CD14-positive monocyte (primary cell): ENCODE results near the gene SPATA6L. TPM values are rescaled to one million over a fixed set of nuclear protein-coding genes. Genes with fewer than 3 reads are reported as not detected.

ENCODE experiments used
- DNase-seq, 3 donors: peaks; one replicate each; pipeline ENCODE4 v3.0.0-alpha.2; 2011 to 2022
- H2AFZ ChIP-seq: 2 replicates; pipeline ENCODE4 v1.6.0; 2012; ENCODE audit warnings: mild to moderate bottlenecking, low read depth, low read length, inconsistent platforms; ENCODE audit not compliant: insufficient read depth, poor library complexity, severe bottlenecking
- H3K27ac ChIP-seq, 2 donors: 1 replicate in 1 of 2; 2 replicates in 1 of 2; pipeline ENCODE4 v1.5.1; 2012 to 2013; ENCODE audit warnings: low read length in 2 of 2, control low read depth in 1 of 2, inconsistent platforms in 1 of 2, low read depth in 1 of 2, mild to moderate bottlenecking in 1 of 2
- H3K27me3 ChIP-seq, 2 donors: one replicate each; pipeline versions ENCODE4 v1.6.0 to v1.6.1; 2011 to 2013; ENCODE audit warnings: low read length in 2 of 2; ENCODE audit not compliant: control insufficient read depth in 2 of 2, insufficient read depth in 2 of 2
- H3K36me3 ChIP-seq, 2 donors: replicated peaks in 1 of 2; 1 replicate in 1 of 2; 2 replicates in 1 of 2; pipeline versions ENCODE4 v1.5.1 to v1.6.1; 2012 to 2013; ENCODE audit warnings: low read length in 2 of 2, control low read depth in 1 of 2, inconsistent platforms in 1 of 2, mild to moderate bottlenecking in 1 of 2; ENCODE audit not compliant: insufficient read depth in 2 of 2, control insufficient read depth in 1 of 2
- H3K4me1 ChIP-seq, 2 donors: 1 replicate in 1 of 2; 2 replicates in 1 of 2; pipeline versions ENCODE4 v1.5.1 to v1.6.1; 2012 to 2013; ENCODE audit warnings: low read length in 2 of 2, control low read depth in 1 of 2, inconsistent platforms in 1 of 2, mild to moderate bottlenecking in 1 of 2, moderate library complexity in 1 of 2; ENCODE audit not compliant: insufficient read depth in 2 of 2, control insufficient read depth in 1 of 2
- H3K4me2 ChIP-seq: replicated peaks from 2 replicates; pipeline ENCODE3; 2012; ENCODE audit warnings: low read length, moderate library complexity, mild to moderate bottlenecking; ENCODE audit not compliant: poor library complexity, severe bottlenecking; ENCODE audit errors: extremely low read depth
- H3K4me3 ChIP-seq, 3 experiments: fragments of 200-600 bp in 1 of 3; sonication (generic) in 1 of 3; replicated peaks in 1 of 3; 1 replicate in 2 of 3; 2 replicates in 1 of 3; pipeline ENCODE4 v1.5.1; 2011 to 2013; ENCODE audit warnings: low read length in 3 of 3, mild to moderate bottlenecking in 3 of 3, control low read depth in 2 of 3, low read depth in 2 of 3, inconsistent platforms in 1 of 3, moderate library complexity in 1 of 3
- H3K79me2 ChIP-seq: 2 replicates; pipeline ENCODE4 v1.6.0; 2012; ENCODE audit warnings: mild to moderate bottlenecking, control low read depth, inconsistent platforms, low read length, moderate library complexity; ENCODE audit not compliant: insufficient read depth
- H3K9ac ChIP-seq: 2 replicates; pipeline ENCODE4 v1.6.0; 2017; ENCODE audit warnings: low read length, mild to moderate bottlenecking; ENCODE audit not compliant: insufficient read depth, poor library complexity, severe bottlenecking
- H3K9me3 ChIP-seq, 2 donors: replicated peaks in 1 of 2; 1 replicate in 1 of 2; 2 replicates in 1 of 2; pipeline versions ENCODE4 v1.5.1 to v1.6.1; 2012 to 2013; ENCODE audit warnings: low read length in 2 of 2, control low read depth in 1 of 2; ENCODE audit not compliant: control insufficient read depth in 1 of 2, insufficient read depth in 1 of 2
- H4K20me1 ChIP-seq: 2 replicates; pipeline ENCODE4 v1.6.0; 2012; ENCODE audit warnings: mild to moderate bottlenecking, low read length, control low read depth, moderate library complexity; ENCODE audit not compliant: insufficient read depth
- H3K27ac Mint-ChIP-seq, 7 donors: one replicate each; pipeline ENCODE4 v1.8.0; 2020; ENCODE audit warnings: mild to moderate bottlenecking in 7 of 7, mixed read lengths in 7 of 7, moderate library complexity in 6 of 7, inconsistent platforms in 2 of 7
- H3K27me3 Mint-ChIP-seq, 3 donors: one replicate each; pipeline ENCODE4 v1.8.0; 2021 to 2022; ENCODE audit warnings: low read depth in 3 of 3, mild to moderate bottlenecking in 3 of 3, mixed read lengths in 3 of 3, moderate library complexity in 3 of 3, inconsistent platforms in 1 of 3
- H3K36me3 Mint-ChIP-seq, 2 donors: one replicate each; pipeline ENCODE4 v1.8.0; 2020; ENCODE audit warnings: mixed read lengths in 2 of 2, inconsistent platforms in 1 of 2, mild to moderate bottlenecking in 1 of 2
- H3K4me1 Mint-ChIP-seq: one replicate; pipeline ENCODE4 v1.8.0; 2020; ENCODE audit warnings: mild to moderate bottlenecking, mixed read lengths
- H3K4me3 Mint-ChIP-seq, 2 donors: one replicate each; pipeline ENCODE4 v1.8.0; 2020; ENCODE audit warnings: mild to moderate bottlenecking in 2 of 2, mixed read lengths in 2 of 2, moderate library complexity in 1 of 2
- H3K9me3 Mint-ChIP-seq, 7 donors: one replicate each; pipeline ENCODE4 v1.8.0; 2020 to 2022; ENCODE audit warnings: mixed read lengths in 7 of 7, mild to moderate bottlenecking in 6 of 7, moderate library complexity in 6 of 7, inconsistent platforms in 2 of 7
- CTCF ChIP-seq: fragments of 200-600 bp; IDR thresholded peaks from one replicate; pipeline ENCODE4 v1.8.0; 2022; ENCODE audit warnings: antibody characterized with exemption, mild to moderate bottlenecking
- WGBS: methylation state at CpG from one replicate; pipeline ENCODE4 v1.1.5; 2013; ENCODE audit warnings: missing lambda C conversion rate; ENCODE audit not compliant: insufficient coverage; 5-methylcytosine and 5-hydroxymethylcytosine counted together
- intact Hi-C, 2 donors: fragments of 100-400 bp; cut with micrococcal nuclease; formaldehyde crosslinking; loops; one replicate each; pipeline versions ENCODE4 v1.15.0 to v1.15.1; 2023
- polyA plus RNA-seq, 3 donors: library from polyadenylated mRNA; depleted of rRNA in 1 of 3; unstranded in 2 of 3; stranded (reverse) in 1 of 3; fragments of 300-500 nt in 2 of 3; fragments of >200 nt in 1 of 3; fragmentation: Illumina TruSeq in 2 of 3; gene quantifications; 1 replicate in 2 of 3; 2 replicates in 1 of 3; pipeline ENCODE4 v1.2.3, GENCODE V29; 2012 to 2021

SPATA6L gene
- polyA plus RNA-seq, 3 donors, result not detected

- DNase-seq, result no peak
- no peaks in the 10 kb centered on the region for H3K36me3 ChIP-seq
- no peaks in the 10 kb centered on the region for H4K20me1 ChIP-seq
- no peak overlapping the region for H3K27ac ChIP-seq
- no peak overlapping the region for H3K27ac Mint-ChIP-seq
- 100% methylated on average over 1 of the region's 1 CpG for WGBS
- H3K9me3 Mint-ChIP-seq, result peaks cover 0 to 4% (median 0%) of the 10 kb centered on the region in 7 donors
- peaks cover 3 to 5% (median 5%) of the 10 kb centered on the region in 3 donors for H3K27me3 Mint-ChIP-seq
- H3K9me3 ChIP-seq, result no peaks in the 10 kb centered on the region
- no peak overlapping the region for H2AFZ ChIP-seq
- no peak overlapping the region for H3K4me2 ChIP-seq
- intact Hi-C loops, result no loop called here
- no peaks in the 10 kb centered on the region for H3K27me3 ChIP-seq
- H3K4me3 Mint-ChIP-seq, result no peak overlapping the region
- TF ChIP-seq CTCF, result no peak
- H3K4me3 ChIP-seq, result no peak overlapping the region
- no peak overlapping the region for H3K9ac ChIP-seq
- no peaks in the 10 kb centered on the region for H3K79me2 ChIP-seq
- H3K4me1 Mint-ChIP-seq, result no peaks in the 10 kb centered on the region
- H3K36me3 Mint-ChIP-seq, result no peaks in the 10 kb centered on the region
- H3K4me1 ChIP-seq, result no peaks in the 10 kb centered on the region
Measured at GRCh38 chr9:4581861-4582565, 84.3 kb downstream of the SPATA6L start.

- H3K27ac ChIP-seq, result no peak overlapping the region
- H3K4me1 ChIP-seq, result no peaks in the 10 kb centered on the region
- no peak for DNase-seq
- H3K27me3 ChIP-seq, result no peaks in the 10 kb centered on the region
- no peak overlapping the region for H3K4me3 Mint-ChIP-seq
- no CpG with 5 or more reads among the region's 2 CpGs for WGBS
- H3K27me3 Mint-ChIP-seq, result peaks cover 3 to 5% (median 5%) of the 10 kb centered on the region in 3 donors
- H3K36me3 ChIP-seq, result no peaks in the 10 kb centered on the region
- no peak overlapping the region for H3K4me3 ChIP-seq
- H3K79me2 ChIP-seq, result no peaks in the 10 kb centered on the region
- no peaks in the 10 kb centered on the region for H4K20me1 ChIP-seq
- no peak overlapping the region for H2AFZ ChIP-seq
- H3K4me2 ChIP-seq, result no peak overlapping the region
- H3K4me1 Mint-ChIP-seq, result no peaks in the 10 kb centered on the region
- no peak overlapping the region for H3K27ac Mint-ChIP-seq
- TF ChIP-seq CTCF, result no peak
- H3K9me3 ChIP-seq, result no peaks in the 10 kb centered on the region
- no peak overlapping the region for H3K9ac ChIP-seq
- no peaks in the 10 kb centered on the region for H3K36me3 Mint-ChIP-seq
- intact Hi-C loops, result no loop called here
- peaks cover 0 to 4% (median 0%) of the 10 kb centered on the region in 7 donors for H3K9me3 Mint-ChIP-seq
Measured at GRCh38 chr9:4581035-4581760, 85.1 kb downstream of the SPATA6L start.
